Gastroesophageal sphincter (tissue), 4 donors: Measurements from ENCODE around the gene HINFP. TPM values are rescaled to one million over a fixed set of nuclear protein-coding genes. Genes with fewer than 3 reads are reported as not detected.
"Not testable (repeated sequence)": the region's sequence is repeated elsewhere in the genome, so short reads cannot be mapped to it uniquely, and the experiment has no call there.

Experiments used
- ATAC-seq: fragments of 150-250 bp; one replicate; pipeline ENCODE4 v1.9.1; 2016; ENCODE audit warnings: mild to moderate bottlenecking, moderate library complexity
- H3K27ac ChIP-seq, 4 donors: fragments of 200-600 bp; sonication (generic) in 3 of 4; 1 replicate in 3 of 4; 2 replicates in 1 of 4; pipeline ENCODE4 v1.5.1; 2016 to 2019
- H3K27me3 ChIP-seq: fragments of 200-600 bp; sonication (generic); one replicate; pipeline ENCODE4 v1.5.1; 2019
- H3K36me3 ChIP-seq, 2 donors: fragments of 200-600 bp; sonication (generic); one replicate each; pipeline ENCODE4 v1.5.1; 2019; ENCODE audit warnings: control low read depth in 1 of 2
- H3K4me1 ChIP-seq, 3 donors: fragments of 200-600 bp; sonication (generic); 1 replicate in 2 of 3; 2 replicates in 1 of 3; pipeline ENCODE4 v1.5.1; 2016 to 2019; ENCODE audit warnings: control low read depth in 2 of 3
- H3K4me3 ChIP-seq, 2 donors: fragments of 200-600 bp; sonication (generic); one replicate each; pipeline ENCODE4 v1.5.1; 2019; ENCODE audit warnings: mild to moderate bottlenecking in 1 of 2, moderate library complexity in 1 of 2
- H3K9me3 ChIP-seq, 3 donors: fragments of 200-600 bp; sonication (generic); one replicate each; pipeline ENCODE4 v1.5.1; 2017 to 2019; ENCODE audit warnings: control low read depth in 2 of 3
- CTCF ChIP-seq, 4 experiments: fragments of 200-600 bp in 2 of 4; fragments of 450-650 bp in 2 of 4; sonication (generic) in 1 of 4; IDR thresholded peaks; one replicate each; pipeline ENCODE4 v1.5.1; 2017 to 2019; ENCODE audit warnings: antibody characterized with exemption in 4 of 4, mild to moderate bottlenecking in 2 of 4, moderate library complexity in 2 of 4
- EP300 ChIP-seq: sonication (generic); formaldehyde crosslinking; IDR thresholded peaks from one replicate; pipeline ENCODE4 v1.6.1; 2017; ENCODE audit warnings: antibody characterized with exemption, mild to moderate bottlenecking
- POLR2A ChIP-seq, 2 donors: fragments of 450-650 bp; IDR thresholded peaks; one replicate each; pipeline ENCODE4 v1.6.1; 2017; ENCODE audit warnings: antibody characterized with exemption in 2 of 2, mild to moderate bottlenecking in 2 of 2, moderate library complexity in 1 of 2
- POLR2AphosphoS5 ChIP-seq: sonication (generic); formaldehyde crosslinking; IDR thresholded peaks from one replicate; pipeline ENCODE4 v1.6.1; 2017; ENCODE audit warnings: antibody characterized with exemption
- WGBS, 2 donors: methylation state at CpG; one replicate each; pipeline ENCODE4 v1.1.5; 2018; ENCODE audit warnings: low coverage in 1 of 2; 5-methylcytosine and 5-hydroxymethylcytosine counted together
- total RNA-seq, 4 donors: library from RNA; depleted of rRNA; stranded (reverse); fragments of >200 nt; gene quantifications; one replicate each; pipeline ENCODE4 v1.1.0, GENCODE V29; 2016

The HINFP gene
- total RNA-seq, 4 donors from 2014 or later, result 19.0 to 30.2 (median 23.3) TPM

GRCh38 chr11:119126675-119127268 is 5.4 kb downstream of the HINFP start:
- peak overlapping the region in 1 of 4 donors; percentile 10 for H3K27ac ChIP-seq
- no peaks in the 10 kb centered on the region for H3K9me3 ChIP-seq
- H3K4me3 ChIP-seq, result no peak overlapping the region
- peaks cover 2 to 42% (median 6%) of the 10 kb centered on the region in 3 donors for H3K4me1 ChIP-seq
- WGBS, 2 donors, result 45 to 52% methylated on average over 5 of the region's 5 CpGs
- TF ChIP-seq POLR2A (IDR thresholded peaks at IDR 0.05), result no peak
- no peak for TF ChIP-seq EP300
- no peak for TF ChIP-seq CTCF (IDR thresholded peaks at IDR 0.05)
- TF ChIP-seq POLR2AphosphoS5, result no peak
- peaks cover 0 to 77% of the 10 kb centered on the region in 2 donors for H3K36me3 ChIP-seq
- no peak for ATAC-seq
- H3K27me3 ChIP-seq, result no peaks in the 10 kb centered on the region

GRCh38 chr11:119130662-119131061 is 9.3 kb downstream of the HINFP start:
- Histone ChIP-seq H3K27me3 (no peaks in the 10 kb centered on the region), H3K4me1 (peaks cover 0 to 16% (median 0%) of the 10 kb centered on the region in 3 donors), H3K36me3 (peaks cover 0 to 90% of the 10 kb centered on the region in 2 donors), H3K4me3 (no peak overlapping the region), H3K27ac (no peak overlapping the region), H3K9me3 (no peaks in the 10 kb centered on the region)
- no peak for ATAC-seq
- 100% methylated on average over 1 of the region's 3 CpGs; no CpG with 5 or more reads in 1 of the 2 donors for WGBS, 2 donors
- TF ChIP-seq POLR2A (IDR thresholded peaks at IDR 0.05), result no peak
- no peak for TF ChIP-seq CTCF (IDR thresholded peaks at IDR 0.05)
- no peak for TF ChIP-seq EP300
- no peak for TF ChIP-seq POLR2AphosphoS5

GRCh38 chr11:119134389-119134978 is 13.1 kb downstream of the HINFP start:
- 60 to 83% methylated on average over 1 to 3 of the region's 4 CpGs for WGBS, 2 donors
- Histone ChIP-seq H3K27me3 (no peaks in the 10 kb centered on the region), H3K9me3 (no peaks in the 10 kb centered on the region), H3K4me3 (no peak overlapping the region), H3K4me1 (no peaks in the 10 kb centered on the region), H3K36me3 (peaks cover 0 to 60% of the 10 kb centered on the region in 2 donors), H3K27ac (no peak overlapping the region)
- no peak for ATAC-seq
- TF ChIP-seq CTCF (IDR thresholded peaks at IDR 0.05), result peak in 1 of 4 experiments; percentile 23
- TF ChIP-seq POLR2AphosphoS5, result no peak
- no peak for TF ChIP-seq EP300
- TF ChIP-seq POLR2A (IDR thresholded peaks at IDR 0.05), result no peak

GRCh38 chr11:119139276-119139675 is 17.9 kb downstream of the HINFP start:
- ATAC-seq, H3K4me3 ChIP-seq, H3K9me3 ChIP-seq, H3K27ac ChIP-seq, H3K4me1 ChIP-seq: not testable (repeated sequence)
- WGBS, 2 donors, result 78 to 82% methylated on average over 4 to 10 of the region's 10 CpGs
- Histone ChIP-seq H3K36me3 (peaks cover 0 to 12% of the 10 kb centered on the region in 2 donors), H3K27me3 (peaks cover 12% of the 10 kb centered on the region)

- H3K36me3 ChIP-seq, result no peaks in the 10 kb centered on the region
- H3K4me3 ChIP-seq, result no peak overlapping the region
Observed at GRCh38 chr11:119144825-119145486, 23.6 kb downstream of the HINFP start.

More at GRCh38 chr11:119144825-119145486, 23.6 kb downstream of the HINFP start:
- Histone ChIP-seq H3K9me3 (no peaks in the 10 kb centered on the region), H3K4me1 (peaks cover 0 to 25% (median 11%) of the 10 kb centered on the region in 3 donors), H3K27ac (no peak overlapping the region), H3K27me3 (peaks cover 32% of the 10 kb centered on the region)
- 0% methylated on average over 2 of the region's 7 CpGs for WGBS, 2 donors
- peak in 3 of 4 experiments; percentile 60 to 73 (median 68) for TF ChIP-seq CTCF (IDR thresholded peaks at IDR 0.05)
- no peak for TF ChIP-seq POLR2AphosphoS5
- peak; percentile 79 for ATAC-seq
